Subcutaneous adipose tissue (tissue), 4 donors: Measurements from ENCODE around the gene NPW. TPM values are rescaled to one million over a fixed set of nuclear protein-coding genes. Genes with fewer than 3 reads are reported as not detected.

Experiments
- CTCF ChIP-seq: fragments of 450-650 bp; IDR thresholded peaks from one replicate; pipeline ENCODE4 v1.5.1; 2016; ENCODE audit warnings: low read depth, mild to moderate bottlenecking, control low read depth, antibody characterized with exemption, moderate library complexity
- total RNA-seq, 4 donors: library from RNA; depleted of rRNA; stranded (reverse); fragments of >200 nt; gene quantifications; one replicate each; pipeline ENCODE4 v1.1.0, GENCODE V29; 2016

The NPW gene
- total RNA-seq, 4 donors from 2014 or later = not detected

DNA sequence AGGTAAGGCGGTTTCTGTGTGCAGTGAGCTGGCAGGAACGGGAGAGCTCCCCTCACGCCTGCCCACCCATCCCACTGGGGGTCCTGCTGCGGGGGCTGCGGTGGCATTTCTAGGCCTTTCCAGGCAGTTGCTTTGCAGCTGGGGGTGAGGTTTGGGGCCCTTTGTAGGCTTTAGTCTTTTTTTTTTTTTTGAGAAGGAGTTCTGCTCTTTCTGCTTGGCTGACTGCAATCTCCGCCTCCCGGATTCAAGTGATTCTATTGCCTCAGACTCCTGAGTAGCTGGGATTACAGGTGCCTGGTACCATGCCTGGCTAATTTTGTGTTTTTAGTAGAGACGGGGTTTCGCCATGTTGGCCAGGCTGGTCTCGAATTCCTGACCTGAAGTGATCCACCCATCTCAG is 39.3 kb downstream of the NPW start:
- no peak for TF ChIP-seq CTCF

DNA sequence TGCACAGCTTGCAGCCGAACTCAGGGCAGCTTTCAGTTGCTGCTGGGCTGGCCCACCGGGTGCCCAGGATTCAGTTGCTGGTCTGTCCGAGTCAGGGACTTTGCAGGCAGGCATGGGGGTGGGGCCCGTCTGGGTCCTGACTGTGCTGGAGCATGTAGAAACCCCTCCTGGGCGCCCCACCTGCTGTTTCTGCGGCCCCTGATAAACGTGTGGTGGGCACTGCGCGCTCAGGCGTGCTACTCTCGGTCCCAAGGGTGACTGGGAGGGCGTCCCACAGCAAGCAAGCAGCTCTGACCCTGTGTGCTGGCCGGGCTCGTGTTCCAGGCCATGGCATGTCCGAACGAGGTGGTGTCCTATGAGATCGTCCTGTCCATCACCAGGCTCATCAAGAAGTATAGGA is 40.8 kb downstream of the NPW start:
- no peak for TF ChIP-seq CTCF

DNA sequence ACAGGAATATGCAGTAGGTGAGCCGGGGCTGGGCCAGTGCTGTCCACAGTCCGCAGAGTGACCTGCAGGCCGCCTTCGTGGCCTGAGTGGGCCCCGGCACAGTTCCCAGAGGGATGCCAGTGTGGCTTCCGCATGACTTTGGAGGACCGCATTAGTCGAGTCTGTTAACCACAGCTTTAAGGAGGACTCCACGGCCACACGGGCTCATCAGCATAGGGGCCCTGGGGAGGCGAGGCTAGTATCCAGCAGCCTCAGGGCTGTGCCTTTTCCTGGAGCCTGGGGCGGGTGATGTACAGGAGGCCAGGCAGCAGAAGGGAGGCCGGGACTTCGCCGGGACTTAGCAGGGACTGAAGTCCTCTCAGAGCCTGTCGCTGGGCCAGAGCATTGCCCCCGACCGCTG is 41.4 kb downstream of the NPW start:
- no peak for TF ChIP-seq CTCF

- TF ChIP-seq CTCF = no peak
Observed at GRCh38 chr16:2061526-2061925, 41.9 kb downstream of the NPW start.

GRCh38 chr16:2062801-2063200 is 43.2 kb downstream of the NPW start:
- no peak for TF ChIP-seq CTCF

DNA sequence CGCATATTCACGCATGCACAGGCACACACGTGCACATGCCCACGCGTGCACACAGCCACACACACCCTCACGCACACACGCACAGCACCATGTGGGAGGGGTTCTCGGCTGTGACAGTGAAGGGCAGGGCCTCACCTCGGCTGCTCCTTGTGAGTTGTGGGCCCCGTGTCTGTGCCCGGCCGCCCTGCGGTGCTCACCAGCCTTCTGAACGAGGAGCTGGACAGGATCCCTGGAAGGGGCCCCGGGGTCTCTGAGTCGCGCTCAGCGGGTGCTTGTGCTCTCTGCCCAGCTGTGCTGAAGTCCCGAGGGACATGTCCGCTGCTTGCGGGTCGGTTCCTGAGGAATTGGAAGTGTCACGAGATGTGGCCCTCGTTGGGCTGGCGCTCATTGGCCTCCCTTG is 44.3 kb downstream of the NPW start:
- no peak for TF ChIP-seq CTCF

GRCh38 chr16:2064368-2064945 is 44.9 kb downstream of the NPW start:
- TF ChIP-seq CTCF = no peak
